Kidney (tissue), 14 donors: Measurements from ENCODE around the gene CARD11. TPM values are rescaled to one million over a fixed set of nuclear protein-coding genes. Genes with fewer than 3 reads are reported as not detected.

Experiments
- DNase-seq, 5 donors: peaks; one replicate each; pipeline ENCODE4 v3.0.0-alpha.2; 2013 to 2020
- FAIRE-seq: peaks from 2 replicates; lab custom pipeline; 2012; peaks lifted over from hg19 to GRCh38; lab: Jason Lieb, UNC
- H3K27ac ChIP-seq, 2 donors: one replicate each; pipeline ENCODE4 v1.7.0; 2013; ENCODE audit warnings: low read depth in 2 of 2, low read length in 2 of 2, inconsistent platforms in 1 of 2
- H3K27me3 ChIP-seq: one replicate; pipeline ENCODE4 v1.7.1; 2013; ENCODE audit warnings: low read length, inconsistent platforms; ENCODE audit not compliant: control insufficient read depth, insufficient read depth
- H3K36me3 ChIP-seq, 3 donors: one replicate each; pipeline versions ENCODE4 v1.7.0 to v1.7.1; 2013; ENCODE audit warnings: low read length in 3 of 3, control low read depth in 1 of 3, inconsistent platforms in 1 of 3; ENCODE audit not compliant: insufficient read depth in 3 of 3, control insufficient read depth in 2 of 3
- H3K4me1 ChIP-seq, 3 donors: one replicate each; pipeline versions ENCODE4 v1.7.0 to v1.7.1; 2013; ENCODE audit warnings: low read length in 3 of 3, inconsistent platforms in 1 of 3, low read depth in 1 of 3; ENCODE audit not compliant: control insufficient read depth in 2 of 3, insufficient read depth in 2 of 3
- H3K4me3 ChIP-seq, 3 donors: one replicate each; pipeline versions ENCODE4 v1.7.0 to v1.8.1; 2013; ENCODE audit warnings: low read length in 3 of 3, control low read depth in 1 of 3, inconsistent platforms in 1 of 3
- H3K9ac ChIP-seq, 3 donors: one replicate each; pipeline versions ENCODE4 v1.7.0 to v1.7.1; 2013; ENCODE audit warnings: low read length in 3 of 3, control low read depth in 1 of 3, inconsistent platforms in 1 of 3
- H3K9me3 ChIP-seq, 3 donors: one replicate each; pipeline versions ENCODE4 v1.7.0 to v1.7.1; 2013; ENCODE audit warnings: low read length in 3 of 3, control low read depth in 1 of 3, inconsistent platforms in 1 of 3; ENCODE audit not compliant: control insufficient read depth in 2 of 3, insufficient read depth in 1 of 3
- CTCF ChIP-seq: IDR thresholded peaks from 3 replicates; pipeline ENCODE4 v1.5.1; 2012; ENCODE audit warnings: mild to moderate bottlenecking, moderate library complexity, borderline replicate concordance; ENCODE audit not compliant: insufficient read depth; ENCODE audit errors: extremely low read depth
- intact Hi-C: fragments of 100-400 bp; cut with DNase I; formaldehyde crosslinking; loops from one replicate; pipeline ENCODE4 v1.11.1; 2022
- polyA plus RNA-seq: library from polyadenylated mRNA; stranded (reverse); fragments of 350-450 nt; fragmentation: Illumina TruSeq; extraction: RNeasy Lipid Tissue Mini Kit (QIAGEN cat#74804); gene quantifications from one replicate; pipeline ENCODE4 v1.2.3, GENCODE V29; 2014; ENCODE audit warnings: low read depth, low replicate concordance; ENCODE audit not compliant: insufficient read depth
- total RNA-seq: library from RNA; stranded (reverse); fragmentation: NEBNext Ultra II Directional; extraction: Animal tissue kit (Norgen Biotek cat#: 25700); gene quantifications from one replicate; pipeline ENCODE4 v1.2.1, GENCODE V29; 2021
- donor health status: control.
- donor health status: control.
- donor health status: control.
- donor health status: control.
- donor health status: control.
- donor health status: DM: yes; HTN: yes; CAD: no.
- donor health status: Normal renal cell carcinoma (clear cell type).

Gene CARD11
- total and polyA plus RNA-seq, 2 donors from 2014 or later, result 0.22 to 9.6 TPM

GRCh38 chr7:2956526-2957368, 86.9 kb downstream of the CARD11 start:
- Histone ChIP-seq H3K9ac (no peak overlapping the region), H3K36me3 (no peaks in the 10 kb centered on the region), H3K4me3 (no peak overlapping the region), H3K27ac (no peak overlapping the region), H3K27me3 (no peaks in the 10 kb centered on the region), H3K9me3 (no peaks in the 10 kb centered on the region), H3K4me1 (no peaks in the 10 kb centered on the region)
- peak in 1 of 5 donors; percentile 11 for DNase-seq
- intact Hi-C loops, result no loop called here
- TF ChIP-seq CTCF, result no peak
- FAIRE-seq, result no peak

DNA sequence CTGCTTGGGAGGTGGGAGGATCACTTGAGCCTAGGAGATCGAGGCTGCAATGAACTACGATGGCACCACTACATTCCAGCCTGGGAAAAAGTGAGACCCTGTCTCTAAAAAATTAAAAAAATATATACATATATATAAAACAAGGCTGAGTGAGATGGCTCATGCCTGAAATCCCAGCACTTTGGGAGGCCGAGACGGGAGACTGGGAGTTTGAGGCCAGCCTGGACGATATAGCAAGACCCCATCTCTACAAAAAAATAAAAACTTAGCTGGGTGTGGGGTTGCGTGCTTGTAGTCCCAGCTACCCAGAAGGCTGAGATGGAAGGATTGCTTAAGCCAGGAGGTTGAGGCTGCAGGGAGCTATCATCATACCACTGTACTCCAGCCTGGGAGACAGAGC, 87.6 kb downstream of the CARD11 start:
- no peaks in the 10 kb centered on the region for H3K4me1 ChIP-seq
- TF ChIP-seq CTCF, result no peak
- H3K27me3 ChIP-seq, result no peaks in the 10 kb centered on the region
- no peak overlapping the region for H3K4me3 ChIP-seq
- no peaks in the 10 kb centered on the region for H3K9me3 ChIP-seq
- DNase-seq (no peak), FAIRE-seq (no peak)
- H3K9ac ChIP-seq, result no peak overlapping the region
- intact Hi-C loops, result no loop called here
- H3K27ac ChIP-seq, result no peak overlapping the region
- H3K36me3 ChIP-seq, result no peaks in the 10 kb centered on the region

GRCh38 chr7:2955269-2955668, 88.4 kb downstream of the CARD11 start:
- intact Hi-C loops, result no loop called here
- no peak for TF ChIP-seq CTCF
- H3K9ac ChIP-seq, result no peak overlapping the region
- H3K36me3 ChIP-seq, result no peaks in the 10 kb centered on the region
- no peak overlapping the region for H3K27ac ChIP-seq
- no peak overlapping the region for H3K4me3 ChIP-seq
- DNase-seq, result peak in 1 of 5 donors; percentile 7
- no peaks in the 10 kb centered on the region for H3K9me3 ChIP-seq
- no peaks in the 10 kb centered on the region for H3K27me3 ChIP-seq
- no peaks in the 10 kb centered on the region for H3K4me1 ChIP-seq
- FAIRE-seq, result no peak
